GM12892 (cell line): Measurements from ENCODE around the gene RRM2.
"Not testable (repeated sequence)": the region's sequence is repeated elsewhere in the genome, so short reads cannot be mapped to it uniquely, and the experiment has no call there.

Experiments
- DNase-seq: peaks from one replicate; pipeline ENCODE4 v3.0.0; 2011; ENCODE audit not compliant: insufficient read length
- FAIRE-seq: peaks from 2 replicates; lab custom pipeline; 2011; peaks lifted over from hg19 to GRCh38; lab: Jason Lieb, UNC
- POLR2A ChIP-seq: IDR thresholded peaks from 2 replicates; pipeline ENCODE4 v1.6.1; 2011; ENCODE audit warnings: low read depth, low read length, control low read depth
- POLR2AphosphoS5 ChIP-seq: IDR thresholded peaks from 2 replicates; pipeline ENCODE4 v1.6.1; 2011; ENCODE audit warnings: low read depth, low read length, control low read depth
- TAF1 ChIP-seq: IDR thresholded peaks from 2 replicates; pipeline ENCODE4 v1.6.1; 2011; ENCODE audit warnings: low read depth, mild to moderate bottlenecking, control low read depth, low read length, borderline replicate concordance

RRM2 gene

DNA sequence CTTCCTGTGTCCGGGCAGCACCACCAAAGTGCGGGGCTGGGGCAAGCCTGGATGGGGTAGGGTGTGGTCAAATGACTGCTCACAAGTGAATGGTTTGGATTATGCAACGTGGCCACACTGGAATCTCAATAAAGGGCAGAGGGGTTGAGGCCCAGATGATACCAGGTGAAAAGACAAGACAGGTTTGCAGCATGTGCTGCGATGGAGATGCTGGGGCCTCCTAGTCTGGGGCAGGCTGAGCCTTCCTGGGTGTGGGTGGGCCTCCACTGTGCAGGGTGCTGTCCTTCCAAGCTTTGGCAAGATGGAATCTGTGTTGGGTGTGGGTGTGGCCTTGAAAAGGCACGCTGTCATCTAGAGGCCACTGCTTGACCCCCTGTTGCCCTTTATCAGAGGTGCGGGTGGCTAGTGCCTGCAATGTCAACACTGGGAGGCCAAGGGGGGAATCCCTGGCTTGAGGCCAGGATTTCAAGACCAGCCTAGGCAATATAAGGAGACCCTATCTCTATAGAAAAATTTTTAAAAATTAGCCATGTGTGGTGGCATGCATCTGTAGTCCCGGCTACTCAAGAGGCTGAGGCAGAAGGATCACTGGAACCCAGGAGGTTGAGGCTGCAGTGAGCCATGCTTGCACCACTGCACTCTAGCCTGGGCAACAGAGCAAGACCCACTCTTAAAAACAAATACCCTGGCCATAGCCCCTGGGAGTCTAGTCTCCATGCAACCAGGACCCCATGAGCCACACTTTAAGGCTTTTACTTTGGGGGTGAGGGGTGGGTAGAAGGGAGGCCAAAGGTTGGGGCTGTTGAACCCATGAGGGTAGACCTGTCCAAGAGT, 13.8 kb downstream of the RRM2 start:
- FAIRE-seq (no peak), DNase-seq (no peak)
- TF ChIP-seq POLR2AphosphoS5 (peak; percentile 65), POLR2A (peak; percentile 38; the same call in 1 of the 2 replicates), TAF1 (no peak)

DNA sequence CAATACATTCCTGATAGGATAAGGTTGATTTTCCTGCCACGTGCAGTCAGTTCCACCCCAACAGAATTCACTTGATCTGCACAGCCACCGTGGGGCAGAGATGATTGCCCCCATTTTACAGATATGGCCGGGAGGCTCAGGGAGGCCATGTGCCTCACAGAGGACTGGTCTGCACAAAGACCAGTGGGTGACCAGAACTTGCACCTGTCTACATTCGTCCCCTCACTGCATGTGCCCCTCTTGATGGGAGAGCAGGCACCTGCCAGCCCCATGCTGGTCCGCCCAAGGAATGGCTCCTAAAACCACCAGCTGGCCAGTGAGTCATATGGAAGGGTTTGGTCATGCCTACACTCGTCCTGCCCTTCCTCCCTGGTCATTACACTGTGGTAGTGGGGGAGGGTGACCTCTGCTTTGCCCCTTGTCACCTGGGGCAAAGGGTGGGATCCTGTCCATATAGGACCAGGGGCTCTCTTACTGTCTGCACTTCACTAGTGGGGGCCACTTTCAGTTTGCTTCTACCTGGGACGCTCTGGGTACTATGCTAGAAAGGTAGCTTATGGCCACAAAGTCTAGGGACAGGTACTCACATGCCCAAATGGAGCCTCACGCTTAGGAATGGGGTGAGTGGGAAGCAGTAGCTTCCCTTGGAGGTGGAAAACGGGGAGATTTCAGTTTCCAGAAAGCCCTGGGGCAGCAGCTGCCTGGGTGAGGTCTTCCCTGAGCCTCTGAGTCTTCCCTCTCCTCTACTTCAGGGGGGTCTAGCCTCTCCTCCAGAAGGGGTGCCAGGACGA, 14.7 kb downstream of the RRM2 start:
- DNase-seq: no peak
- FAIRE-seq: no peak
- 0 out of 2 replicates have a peak, but pooled peaks have one; percentile 38 for TF ChIP-seq POLR2AphosphoS5
- no peak for TF ChIP-seq TAF1

DNA sequence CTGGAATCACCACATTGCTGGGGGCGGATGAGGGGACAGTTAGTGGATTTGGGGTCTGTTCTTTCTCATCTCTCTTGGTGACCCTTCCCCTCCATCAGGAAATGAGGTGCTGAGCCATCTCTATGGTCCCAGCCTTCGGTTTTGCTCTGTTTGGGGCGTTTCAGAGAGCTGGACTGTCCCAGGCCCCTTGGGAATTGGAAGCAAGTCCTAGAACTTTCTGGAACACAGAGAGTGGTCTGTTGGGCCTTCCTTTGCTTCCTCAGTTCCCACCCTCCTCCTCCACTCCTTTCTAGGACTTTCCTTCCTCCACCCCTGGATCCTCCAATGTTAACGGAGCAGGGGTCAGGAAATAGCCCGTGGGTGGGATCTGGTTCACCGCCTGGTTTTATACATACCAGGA, 17.0 kb downstream of the RRM2 start:
- TF ChIP-seq POLR2AphosphoS5 (no peak), POLR2A (no peak), TAF1 (no peak)
- FAIRE-seq (no peak), DNase-seq (no peak)

DNA sequence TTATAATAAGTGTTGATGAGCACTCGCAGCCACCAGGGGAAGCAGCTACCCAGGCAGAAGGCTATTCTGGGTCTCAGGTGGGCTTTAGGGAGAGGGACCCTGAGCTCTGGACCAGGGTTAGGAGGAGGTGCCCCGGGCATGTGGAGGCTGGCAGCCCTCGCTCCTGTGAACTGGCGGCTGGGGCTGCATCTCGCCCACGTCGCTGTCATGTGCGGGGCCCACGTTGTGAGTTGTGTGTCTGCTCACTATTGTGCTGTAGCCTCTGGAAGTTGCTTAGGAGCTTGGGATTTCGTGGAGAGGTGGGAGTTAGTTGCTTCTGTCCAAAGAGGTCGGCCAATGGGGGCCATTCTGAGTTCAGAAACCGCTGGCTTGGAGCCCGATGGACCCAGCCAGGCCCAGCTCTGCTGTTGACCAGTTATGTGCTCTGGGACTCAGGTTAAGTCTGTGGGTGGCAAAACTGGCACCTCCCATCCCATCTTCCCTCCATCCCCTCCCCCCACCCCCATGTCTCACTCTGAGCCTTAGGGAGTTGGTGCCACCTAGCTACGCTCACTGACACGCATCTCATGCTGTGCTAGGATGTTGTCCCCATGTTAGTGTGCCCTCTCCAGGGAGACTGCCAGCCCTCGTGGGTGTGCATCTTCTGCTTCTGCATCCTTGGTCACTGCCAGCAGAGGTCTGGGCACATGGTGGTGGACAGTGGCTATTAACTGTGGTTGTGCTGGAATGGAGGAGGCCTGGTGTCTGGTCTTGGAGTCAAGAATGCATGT, 18.5 kb downstream of the RRM2 start:
- no peak for TF ChIP-seq POLR2AphosphoS5
- TF ChIP-seq POLR2A: no peak
- no peak for DNase-seq
- FAIRE-seq: no peak

DNA sequence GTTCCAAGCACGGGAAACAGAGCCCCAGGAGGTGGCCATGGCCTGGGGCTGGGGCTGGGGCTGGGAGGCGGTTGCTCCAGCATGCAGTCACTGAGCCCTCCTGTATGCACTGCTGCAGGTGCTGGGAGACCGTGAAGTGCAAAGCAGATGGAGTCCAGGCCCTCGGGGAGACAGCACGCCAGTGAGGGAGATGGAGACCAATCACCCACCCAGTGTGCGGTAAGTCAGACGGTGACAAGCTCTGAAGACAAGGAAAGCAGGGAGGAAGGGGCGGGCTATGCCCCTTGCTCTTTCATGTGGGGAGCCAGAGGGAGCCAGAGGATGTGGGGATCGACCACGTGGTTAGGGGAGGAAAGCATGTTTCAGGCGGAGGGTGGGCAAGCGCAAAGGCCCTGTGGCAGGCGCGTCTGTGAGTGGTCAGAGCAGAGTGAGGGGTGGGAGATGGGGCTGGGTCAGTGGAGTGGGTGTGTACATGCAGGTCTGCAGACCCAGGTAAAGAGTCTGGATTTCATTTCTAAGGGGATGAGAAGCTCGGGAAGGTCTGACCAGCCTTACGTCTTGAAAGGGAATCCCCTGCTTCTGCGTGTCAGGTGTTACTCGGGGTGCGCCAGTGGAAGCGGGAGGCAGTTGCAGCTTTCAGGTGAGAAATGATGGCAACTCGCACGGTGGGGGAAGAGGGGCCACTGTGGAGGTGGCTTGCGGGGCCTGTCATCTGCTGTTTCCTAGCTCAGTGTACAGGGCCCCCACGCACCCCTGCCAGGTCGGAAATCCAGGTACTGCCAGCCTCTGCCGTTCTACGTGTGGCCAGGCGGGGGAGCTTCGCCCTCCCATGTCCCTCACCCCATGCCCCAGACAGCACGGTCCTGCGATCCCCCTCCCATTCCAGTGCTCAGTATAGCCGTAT, 19.4 kb downstream of the RRM2 start:
- TF ChIP-seq POLR2A (no peak), TAF1 (no peak), POLR2AphosphoS5 (no peak)
- no peak for FAIRE-seq
- DNase-seq: no peak

DNA sequence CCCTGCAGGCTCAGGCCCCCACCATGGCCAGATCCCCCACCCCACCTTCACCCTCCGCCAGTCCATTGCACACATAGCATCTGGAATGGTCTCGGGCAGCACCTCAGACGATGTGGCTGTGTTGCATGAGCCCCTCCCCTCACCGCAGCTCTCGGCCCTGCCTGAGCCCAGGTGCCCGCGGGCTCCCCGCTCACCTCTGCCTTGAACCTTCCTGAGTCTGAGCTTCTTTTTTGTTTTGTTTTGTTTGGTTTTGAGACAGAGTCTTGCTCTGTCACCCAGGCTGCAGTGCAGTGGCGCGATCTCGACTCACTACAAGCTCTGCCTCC, 20.1 kb downstream of the RRM2 start:
- DNase-seq (no peak), FAIRE-seq (no peak)
- TF ChIP-seq TAF1 (no peak), POLR2AphosphoS5 (no peak), POLR2A (no peak)

DNA sequence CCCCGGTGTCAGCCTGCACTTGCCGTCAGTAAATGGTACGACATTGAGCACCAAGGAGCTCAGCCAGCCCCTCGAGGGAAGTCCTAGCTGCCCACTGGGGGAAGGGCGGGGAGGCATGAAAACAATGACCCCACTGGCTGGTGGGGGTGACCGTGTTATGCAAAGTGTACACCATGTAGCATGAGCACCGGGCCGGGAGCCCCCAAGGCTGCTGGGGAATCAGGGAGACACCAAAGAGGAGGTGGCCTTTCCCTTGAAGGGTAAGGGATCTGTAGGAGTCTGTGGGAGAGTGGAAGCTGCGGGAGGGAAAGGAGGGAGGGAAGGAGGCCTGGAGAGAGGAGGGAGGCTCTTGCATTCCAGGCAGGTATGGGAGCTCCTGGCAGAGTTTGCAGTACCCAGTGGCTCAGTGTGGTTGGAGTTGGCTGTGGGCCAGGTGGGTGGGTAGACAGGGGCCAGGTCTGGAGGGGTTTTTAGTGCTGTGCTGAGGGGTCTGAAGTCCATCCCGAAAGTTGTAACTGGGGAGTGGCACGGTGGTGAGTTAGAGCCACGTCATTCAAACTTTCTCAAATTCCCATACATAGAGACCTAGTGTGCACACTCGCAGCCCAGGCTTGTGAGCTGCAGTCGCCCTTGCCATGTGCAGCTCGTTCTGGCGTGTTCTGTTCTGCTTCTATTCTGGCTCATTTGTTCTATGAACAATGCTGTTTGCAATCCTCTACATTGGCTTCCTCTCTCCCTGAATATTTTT, 22.4 kb downstream of the RRM2 start:
- FAIRE-seq (no peak), DNase-seq (no peak)
- TF ChIP-seq POLR2A (no peak), POLR2AphosphoS5 (no peak), TAF1 (no peak)

DNA sequence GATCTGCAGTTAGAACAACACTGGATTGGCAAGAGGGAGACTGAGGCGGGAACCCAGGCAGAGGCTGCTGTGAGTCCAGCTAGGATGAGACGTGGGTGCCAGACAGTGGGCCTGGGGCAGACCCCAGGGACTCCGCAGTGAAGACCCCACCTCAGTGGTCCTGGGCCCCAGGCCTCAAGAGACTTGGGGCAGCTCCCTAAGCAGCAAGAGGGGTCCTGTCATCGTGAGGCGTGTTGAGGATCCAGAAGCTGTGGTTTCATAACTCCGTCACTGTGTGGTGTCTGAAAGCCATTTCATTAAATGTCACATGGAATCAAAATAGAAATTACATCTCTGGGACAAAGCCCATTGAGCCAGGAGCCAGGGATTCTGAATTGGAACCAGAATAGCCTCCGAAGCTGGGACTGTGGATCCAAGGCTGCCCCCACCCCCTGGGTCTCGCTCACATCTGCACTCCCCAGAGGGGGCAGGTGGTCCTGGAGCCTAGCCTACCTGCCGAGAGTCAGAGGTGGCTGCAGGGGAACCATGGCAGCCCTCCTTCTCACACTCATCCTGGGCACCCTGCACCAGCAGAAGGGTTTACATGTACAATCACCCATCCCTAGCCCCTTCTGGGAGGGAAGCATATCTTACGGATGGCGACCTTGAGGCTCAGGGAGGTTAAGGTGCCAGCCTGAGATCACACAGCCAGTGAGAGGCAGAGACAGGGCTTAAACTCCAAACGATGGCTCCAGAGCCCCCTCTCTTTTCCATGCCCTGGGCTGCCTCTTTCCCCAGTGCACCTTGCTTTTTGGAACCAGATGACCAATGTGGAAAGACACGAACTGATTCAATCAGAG, 23.2 kb downstream of the RRM2 start:
- no peak for TF ChIP-seq POLR2A
- TF ChIP-seq POLR2AphosphoS5: no peak
- no peak for TF ChIP-seq TAF1
- no peak for FAIRE-seq

DNA sequence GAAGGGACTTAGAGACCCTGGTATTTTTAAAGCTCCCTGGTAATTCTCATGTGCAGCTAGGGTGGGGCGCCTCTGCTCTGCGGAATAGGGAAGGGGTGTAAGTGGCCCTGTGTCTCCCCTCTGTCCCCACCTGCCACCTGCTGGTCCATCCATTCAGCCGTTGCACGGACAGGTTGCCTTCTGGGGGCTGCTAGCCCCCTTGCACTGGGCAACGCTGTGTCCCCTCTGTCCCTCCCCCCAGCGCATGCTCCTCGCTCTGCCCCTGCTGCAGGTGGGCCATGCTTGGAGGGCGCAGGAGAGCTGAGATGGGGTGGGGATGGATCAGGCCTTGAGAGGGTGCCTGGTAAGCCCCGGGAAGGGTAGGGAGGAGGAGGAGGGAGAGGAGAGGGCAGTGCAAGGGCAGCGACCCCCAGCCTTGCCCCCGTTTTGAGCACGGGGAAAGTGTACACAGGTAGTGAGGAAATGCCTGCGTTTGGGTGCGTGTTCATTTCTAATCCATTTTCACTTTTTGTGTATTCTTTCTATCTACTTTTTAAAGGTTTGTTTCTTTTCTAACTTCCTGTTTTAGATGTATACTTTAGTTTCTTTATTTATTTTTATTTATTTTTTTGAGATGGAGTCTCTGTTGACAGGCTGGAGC, 23.9 kb downstream of the RRM2 start:
- DNase-seq: no peak
- FAIRE-seq: no peak
- no peak for TF ChIP-seq TAF1
- TF ChIP-seq POLR2A: no peak
- TF ChIP-seq POLR2AphosphoS5: no peak

More for the DNA sequence above, 23.2 kb downstream of the RRM2 start:
- DNase-seq: no peak

DNA sequence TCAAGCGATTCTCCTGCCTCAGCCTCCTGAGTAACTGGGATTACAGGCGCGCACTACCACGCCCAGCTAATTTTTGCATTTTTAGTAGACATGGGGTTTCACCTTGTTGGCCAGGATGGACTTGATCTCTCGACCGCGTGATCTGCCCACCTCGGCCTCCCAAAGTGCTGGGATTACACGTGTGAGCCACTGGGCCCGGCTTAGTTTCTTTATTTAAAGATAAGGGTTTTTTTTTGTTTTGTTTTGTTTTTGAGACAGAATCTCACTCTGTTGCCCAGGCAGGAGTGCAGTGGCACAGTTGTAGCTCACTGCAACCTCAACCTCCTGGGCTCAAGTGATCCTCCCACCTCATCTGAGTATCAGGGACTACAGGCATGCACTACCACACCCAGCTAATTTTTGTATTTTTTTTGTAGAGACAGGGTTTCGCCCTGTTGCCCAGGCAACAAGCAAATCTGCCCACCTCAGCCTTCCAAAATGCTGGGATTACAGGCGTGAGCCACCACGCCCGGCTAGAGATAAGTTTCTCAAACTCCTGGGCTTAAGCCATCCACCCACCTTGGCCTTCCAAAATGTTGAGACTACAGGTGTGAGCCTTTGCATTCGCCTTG, 24.6 kb downstream of the RRM2 start:
- FAIRE-seq, DNase-seq: not testable (repeated sequence)
